Neural cell (in vitro differentiated cells): ENCODE measurements around the gene NDEL1. TPM values are rescaled to one million over a fixed set of nuclear protein-coding genes. Genes with fewer than 3 reads are reported as not detected.

ENCODE experiments used
- H2AFZ ChIP-seq: fragments of 200-600, 300-800 bp; sonication (generic), shearing (Covaris generic); 2 replicates; pipeline ENCODE4 v1.6.0; 2014; ENCODE audit warnings: low read depth, mild to moderate bottlenecking, antibody characterized with exemption, low read length, moderate library complexity
- H3F3A ChIP-seq: fragments of 200-600 bp; shearing (Covaris generic); 2 replicates; pipeline ENCODE4 v1.6.1; 2016; ENCODE audit warnings: mild to moderate bottlenecking, moderate library complexity, mixed read lengths, antibody characterized with exemption, low read length; ENCODE audit not compliant: insufficient read depth, poor library complexity, severe bottlenecking
- H3K27ac ChIP-seq: fragments of 200-600, 300-800 bp; sonication (generic), shearing (Covaris generic); 2 replicates; pipeline ENCODE4 v1.5.1; 2014; ENCODE audit warnings: mild to moderate bottlenecking, low read length, moderate library complexity
- H3K27me3 ChIP-seq: fragments of 300-800, 200-600 bp; sonication (generic), shearing (Covaris generic); 2 replicates; pipeline ENCODE4 v1.6.0; 2014; ENCODE audit warnings: mild to moderate bottlenecking, low read depth, low read length, moderate library complexity; ENCODE audit not compliant: insufficient read depth
- H3K36me3 ChIP-seq: fragments of 300-800, 200-600 bp; sonication (generic), shearing (Covaris generic); 2 replicates; pipeline ENCODE4 v1.5.1; 2014; ENCODE audit warnings: mild to moderate bottlenecking, antibody characterized with exemption, low read length, moderate library complexity; ENCODE audit not compliant: insufficient read depth
- H3K4me2 ChIP-seq: fragments of 300-800, 200-600 bp; sonication (generic), shearing (Covaris generic); 2 replicates; pipeline ENCODE4 v1.6.0; 2014; ENCODE audit warnings: mild to moderate bottlenecking, low read length
- H3K4me3 ChIP-seq: fragments of 300-800, 200-600 bp; sonication (generic), shearing (Covaris generic); 2 replicates; pipeline ENCODE4 v1.5.1; 2014; ENCODE audit warnings: mild to moderate bottlenecking, low read length, moderate library complexity
- H3K79me2 ChIP-seq: fragments of 200-600 bp; shearing (Covaris generic); replicated peaks from 2 replicates; pipeline ENCODE4 v1.6.0; 2014; ENCODE audit warnings: mild to moderate bottlenecking, low read length, moderate library complexity; ENCODE audit not compliant: insufficient read depth
- H3K9ac ChIP-seq: fragments of 300-800, 200-600 bp; sonication (generic), shearing (Covaris generic); 2 replicates; pipeline ENCODE4 v1.6.1; 2016; ENCODE audit warnings: mild to moderate bottlenecking, low read length, mixed read lengths
- H3K9me2 ChIP-seq: fragments of 200-600 bp; shearing (Covaris generic); 2 replicates; pipeline ENCODE4 v1.6.1; 2016; ENCODE audit warnings: mild to moderate bottlenecking, low read length, mixed read lengths; ENCODE audit not compliant: insufficient read depth
- H3K9me3 ChIP-seq: fragments of 200-600, 300-800 bp; sonication (generic), shearing (Covaris generic); 2 replicates; pipeline ENCODE4 v1.6.1; 2016; ENCODE audit warnings: mild to moderate bottlenecking, mixed run types, low read length, moderate library complexity, mixed read lengths
- H4K20me1 ChIP-seq: fragments of 200-600 bp; shearing (Covaris generic); 2 replicates; pipeline ENCODE4 v1.6.1; 2016; ENCODE audit warnings: mild to moderate bottlenecking, mixed run types; ENCODE audit not compliant: insufficient read depth
- EP300 ChIP-seq: fragments of 450-650 bp; conservative IDR thresholded peaks from 2 replicates; pipeline ENCODE4 v1.6.1; 2014; ENCODE audit warnings: antibody characterized with exemption, mild to moderate bottlenecking, moderate library complexity; ENCODE audit not compliant: poor library complexity, severe bottlenecking
- EZH2 ChIP-seq: fragments of 200-600, 300-800 bp; shearing (Covaris generic), sonication (generic); IDR thresholded peaks from 2 replicates; pipeline ENCODE4 v1.6.1; 2014; ENCODE audit warnings: antibody characterized with exemption, low read length, borderline replicate concordance, mild to moderate bottlenecking; ENCODE audit not compliant: insufficient read depth, poor library complexity, severe bottlenecking
- MXI1 ChIP-seq: fragments of 450-650 bp; conservative IDR thresholded peaks from 2 replicates; pipeline ENCODE4 v1.6.1; 2014; ENCODE audit warnings: antibody characterized with exemption, mild to moderate bottlenecking; ENCODE audit not compliant: poor library complexity, severe bottlenecking
- POLR2AphosphoS5 ChIP-seq: IDR thresholded peaks from 2 replicates; pipeline ENCODE4 v1.6.1; 2012
- RAD21 ChIP-seq: fragments of 450-650 bp; conservative IDR thresholded peaks from 2 replicates; pipeline ENCODE4 v1.6.1; 2014; ENCODE audit warnings: antibody characterized with exemption, mild to moderate bottlenecking, moderate library complexity
- REST ChIP-seq: IDR thresholded peaks from 2 replicates; pipeline ENCODE4 v1.6.1; 2012; ENCODE audit warnings: borderline replicate concordance
- SMC3 ChIP-seq: fragments of 450-650 bp; conservative IDR thresholded peaks from 2 replicates; pipeline ENCODE4 v1.6.1; 2014; ENCODE audit warnings: antibody characterized with exemption, mild to moderate bottlenecking, moderate library complexity; ENCODE audit not compliant: poor library complexity
- TAF1 ChIP-seq: IDR thresholded peaks from 2 replicates; pipeline ENCODE4 v1.6.1; 2012; ENCODE audit warnings: low read depth
- polyA plus RNA-seq: library from polyadenylated mRNA; depleted of rRNA; stranded (reverse); fragments of >200 nt; gene quantifications from 2 replicates; pipeline ENCODE4 v1.2.3, GENCODE V29; 2014
- TF ChIP-seq, protein P1 (sequence below): fragments of 450-650 bp; IDR thresholded peaks from 2 replicates; pipeline ENCODE4 v1.5.1; 2014; ENCODE audit warnings: antibody characterized with exemption, mild to moderate bottlenecking, moderate library complexity; ENCODE audit not compliant: poor library complexity, severe bottlenecking

The NDEL1 gene
- polyA plus RNA-seq, 1 donor from 2014 or later: 25.7 TPM

DNA sequence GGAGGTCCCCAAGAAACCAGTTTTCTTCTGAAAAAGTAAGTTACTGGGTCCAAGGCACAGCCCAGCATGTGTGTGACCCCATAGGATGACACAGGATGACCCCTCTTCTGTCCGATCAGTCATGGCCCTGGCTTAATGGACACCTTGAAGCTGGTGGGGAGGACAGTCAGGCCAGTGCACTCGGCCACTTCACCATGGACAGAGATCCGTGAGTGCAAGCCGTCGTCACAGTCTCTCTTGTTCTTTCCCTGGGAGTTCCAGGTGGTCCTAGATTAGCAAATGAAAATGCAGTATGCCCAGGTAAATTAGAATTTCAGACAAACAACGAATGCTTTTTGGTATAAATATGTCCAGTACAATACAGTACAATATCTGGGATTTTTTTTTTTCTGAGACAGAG lies 36.7 kb upstream of the NDEL1 start:
- no peak overlapping the region for H3K27ac ChIP-seq
- no peaks in the 10 kb centered on the region for H3K36me3 ChIP-seq
- H3K79me2 ChIP-seq: no peaks in the 10 kb centered on the region
- H3K27me3 ChIP-seq: no peaks in the 10 kb centered on the region
- H3K4me2 ChIP-seq: no peak overlapping the region
- no peak overlapping the region for H3K9ac ChIP-seq
- no peak overlapping the region for H2AFZ ChIP-seq
- no peaks in the 10 kb centered on the region for H3K9me2 ChIP-seq
- H3K4me3 ChIP-seq: no peak overlapping the region
- H4K20me1 ChIP-seq: no peaks in the 10 kb centered on the region
- H3F3A ChIP-seq: no peaks in the 10 kb centered on the region
- no peaks in the 10 kb centered on the region for H3K9me3 ChIP-seq
- no peak for TF ChIP-seq POLR2AphosphoS5

DNA sequence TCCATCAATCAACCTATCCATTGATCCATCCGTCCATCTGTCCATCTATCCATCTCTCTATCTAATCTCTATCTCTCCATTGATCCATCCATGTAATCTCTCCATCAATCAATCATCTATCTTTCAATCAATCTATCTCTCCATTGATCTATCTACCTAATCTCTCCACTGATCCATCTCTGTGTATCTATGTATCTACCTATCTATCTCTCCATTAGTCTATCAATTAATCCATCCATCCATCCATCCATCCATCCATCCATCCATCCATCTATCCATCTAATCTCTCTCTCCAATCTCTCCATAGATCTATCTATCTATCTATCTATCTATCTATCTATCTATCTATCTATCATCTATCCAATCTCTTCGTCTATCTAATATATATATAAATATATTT lies 34.6 kb upstream of the NDEL1 start:
- no peak overlapping the region for H3K27ac ChIP-seq
- H3K36me3 ChIP-seq: no peaks in the 10 kb centered on the region
- H3K9me2 ChIP-seq: no peaks in the 10 kb centered on the region
- no peak overlapping the region for H3K4me3 ChIP-seq
- TF ChIP-seq SMC3: no peak
- no peak for TF ChIP-seq REST
- H3K79me2 ChIP-seq: no peaks in the 10 kb centered on the region
- no peak overlapping the region for H3K9ac ChIP-seq
- no peak overlapping the region for H3K4me2 ChIP-seq
- H3K27me3 ChIP-seq: no peaks in the 10 kb centered on the region
- H3K9me3 ChIP-seq: no peaks in the 10 kb centered on the region
- no peaks in the 10 kb centered on the region for H3F3A ChIP-seq
- H4K20me1 ChIP-seq: no peaks in the 10 kb centered on the region
- H2AFZ ChIP-seq: no peak overlapping the region

DNA sequence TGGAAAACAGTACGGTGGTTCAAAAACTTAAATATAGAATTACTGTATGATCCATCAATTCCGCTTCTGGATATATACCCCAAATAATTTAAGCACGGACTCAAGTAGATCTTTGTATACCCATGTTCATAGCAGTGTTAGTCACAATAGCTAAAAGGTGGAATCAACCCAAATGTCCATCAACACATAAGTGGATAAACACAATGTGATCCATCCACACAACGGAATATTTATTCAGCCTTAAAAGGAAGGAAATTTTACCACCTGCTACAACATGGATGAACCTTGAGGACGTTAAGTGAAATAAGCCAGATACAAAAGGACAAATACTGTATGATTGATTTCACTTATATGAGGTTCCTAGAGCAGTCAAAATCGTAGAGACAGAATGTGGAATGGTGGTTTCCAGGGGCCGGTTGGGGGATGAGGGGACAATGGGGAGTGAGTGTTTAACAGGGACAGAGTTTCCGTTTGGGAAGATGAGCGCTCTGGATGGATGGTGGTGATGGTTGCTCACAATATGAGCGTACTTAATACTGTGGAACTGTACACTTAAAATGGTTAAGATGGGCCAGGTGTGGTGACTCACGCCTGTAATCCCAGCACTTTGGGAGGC lies 32.7 kb upstream of the NDEL1 start:
- TF ChIP-seq, protein P1, sequence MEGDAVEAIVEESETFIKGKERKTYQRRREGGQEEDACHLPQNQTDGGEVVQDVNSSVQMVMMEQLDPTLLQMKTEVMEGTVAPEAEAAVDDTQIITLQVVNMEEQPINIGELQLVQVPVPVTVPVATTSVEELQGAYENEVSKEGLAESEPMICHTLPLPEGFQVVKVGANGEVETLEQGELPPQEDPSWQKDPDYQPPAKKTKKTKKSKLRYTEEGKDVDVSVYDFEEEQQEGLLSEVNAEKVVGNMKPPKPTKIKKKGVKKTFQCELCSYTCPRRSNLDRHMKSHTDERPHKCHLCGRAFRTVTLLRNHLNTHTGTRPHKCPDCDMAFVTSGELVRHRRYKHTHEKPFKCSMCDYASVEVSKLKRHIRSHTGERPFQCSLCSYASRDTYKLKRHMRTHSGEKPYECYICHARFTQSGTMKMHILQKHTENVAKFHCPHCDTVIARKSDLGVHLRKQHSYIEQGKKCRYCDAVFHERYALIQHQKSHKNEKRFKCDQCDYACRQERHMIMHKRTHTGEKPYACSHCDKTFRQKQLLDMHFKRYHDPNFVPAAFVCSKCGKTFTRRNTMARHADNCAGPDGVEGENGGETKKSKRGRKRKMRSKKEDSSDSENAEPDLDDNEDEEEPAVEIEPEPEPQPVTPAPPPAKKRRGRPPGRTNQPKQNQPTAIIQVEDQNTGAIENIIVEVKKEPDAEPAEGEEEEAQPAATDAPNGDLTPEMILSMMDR: no peak
- TF ChIP-seq RAD21: no peak
- TF ChIP-seq TAF1: no peak
- no peak for TF ChIP-seq POLR2AphosphoS5
- TF ChIP-seq EP300: no peak
- TF ChIP-seq SMC3: no peak
- TF ChIP-seq REST: no peak
- no peak for TF ChIP-seq MXI1
- no peak for TF ChIP-seq EZH2
- H3F3A ChIP-seq: no peaks in the 10 kb centered on the region
- H3K4me2 ChIP-seq: no peak overlapping the region
- H3K4me3 ChIP-seq: no peak overlapping the region
- H3K36me3 ChIP-seq: no peaks in the 10 kb centered on the region
- H3K27me3 ChIP-seq: no peaks in the 10 kb centered on the region
- H4K20me1 ChIP-seq: no peaks in the 10 kb centered on the region
- H3K9me2 ChIP-seq: no peaks in the 10 kb centered on the region
- no peak overlapping the region for H3K27ac ChIP-seq
- no peaks in the 10 kb centered on the region for H3K9me3 ChIP-seq
- H2AFZ ChIP-seq: no peak overlapping the region
- H3K9ac ChIP-seq: no peak overlapping the region
- no peaks in the 10 kb centered on the region for H3K79me2 ChIP-seq
